Central memory CD8-positive, alpha-beta T cell (primary cell): Measurements from ENCODE around the gene ADGRD1.
"Not testable (repeated sequence)": the region's sequence is repeated elsewhere in the genome, so short reads cannot be mapped to it uniquely, and the experiment has no call there.

Source experiments
- ATAC-seq: fragments of 150-1000 bp; cut with Tn5 transposase; replicated peaks from 2 replicates; pipeline ENCODE4 v1.10.0; 2022; ENCODE audit warnings: mild to moderate bottlenecking, moderate FRiP score, moderate number of reproducible peaks; ENCODE audit not compliant: poor library complexity, severe bottlenecking; ENCODE audit errors: extremely low read depth
- DNase-seq, 2 donors: peaks; one replicate each; pipeline ENCODE4 v3.0.0; 2021; ENCODE audit warnings: low spot score in 2 of 2
- H3K27ac Mint-ChIP-seq: one replicate; pipeline ENCODE4 v1.8.0; 2022; ENCODE audit warnings: low read depth, mild to moderate bottlenecking, moderate library complexity, mixed read lengths
- H3K27me3 Mint-ChIP-seq: one replicate; pipeline ENCODE4 v1.8.0; 2022; ENCODE audit warnings: mixed read lengths
- H3K36me3 Mint-ChIP-seq: one replicate; pipeline ENCODE4 v1.8.0; 2022; ENCODE audit warnings: mild to moderate bottlenecking, moderate library complexity, mixed read lengths; ENCODE audit not compliant: insufficient read depth
- H3K4me1 Mint-ChIP-seq: one replicate; pipeline ENCODE4 v1.8.0; 2022; ENCODE audit warnings: mixed read lengths
- H3K4me3 Mint-ChIP-seq: one replicate; pipeline ENCODE4 v1.8.0; 2022; ENCODE audit warnings: mild to moderate bottlenecking, moderate library complexity, mixed read lengths
- H3K9me3 Mint-ChIP-seq: one replicate; pipeline ENCODE4 v1.8.0; 2022; ENCODE audit warnings: mixed read lengths

ADGRD1 gene

DNA sequence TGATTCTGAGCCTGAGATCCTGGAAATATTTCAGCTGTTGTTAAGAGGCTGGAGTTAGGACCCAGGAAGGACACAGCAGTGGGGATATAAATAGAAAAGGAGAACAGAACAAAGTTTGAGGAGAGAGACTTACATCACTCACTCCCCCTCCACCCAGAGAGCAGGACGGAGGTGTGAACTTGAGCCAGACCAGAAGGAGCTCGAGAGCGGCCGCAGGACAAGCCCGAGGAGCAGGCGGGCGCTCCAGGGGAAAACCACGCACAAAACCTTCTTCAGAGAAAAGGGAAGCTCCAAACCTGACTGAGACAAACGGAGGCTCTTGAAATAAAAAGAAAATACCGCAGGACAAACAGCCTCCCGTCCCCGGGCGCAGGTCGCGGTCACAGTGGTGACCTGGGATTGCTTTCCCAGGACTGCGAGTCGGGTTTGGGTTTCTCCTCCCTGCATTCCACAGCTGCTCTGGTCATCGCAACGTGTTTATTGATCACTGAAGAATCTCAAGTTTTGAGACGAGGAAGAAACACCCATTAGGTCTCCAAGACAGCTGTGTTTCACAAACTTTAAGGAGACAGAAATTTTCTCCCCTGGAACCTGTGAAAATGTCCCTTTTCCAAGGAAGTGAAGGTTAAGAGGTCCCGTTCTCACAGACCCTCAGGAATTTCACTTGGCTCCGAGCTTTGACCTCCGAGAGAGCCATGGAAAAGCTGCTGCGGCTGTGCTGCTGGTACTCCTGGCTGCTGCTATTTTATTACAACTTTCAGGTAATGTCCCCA, at the start of gene ADGRD1:
Gene ADGRD1 (plus strand): TSS at position 137 of the 773 bp plus-strand sequence. CDS start 559 bp downstream, at position 696.
- Mint-ChIP-seq H3K4me1 (no peaks in the 10 kb centered on the region), H3K27me3 (peaks cover 45% of the 10 kb centered on the region), H3K9me3 (no peaks in the 10 kb centered on the region), H3K27ac (no peak within 1 kb of the TSS), H3K4me3 (no peak within 1 kb of the TSS), H3K36me3 (peaks cover 2% of the 10 kb centered on the region)
- ATAC-seq (no peak), DNase-seq (no peak)

DNA sequence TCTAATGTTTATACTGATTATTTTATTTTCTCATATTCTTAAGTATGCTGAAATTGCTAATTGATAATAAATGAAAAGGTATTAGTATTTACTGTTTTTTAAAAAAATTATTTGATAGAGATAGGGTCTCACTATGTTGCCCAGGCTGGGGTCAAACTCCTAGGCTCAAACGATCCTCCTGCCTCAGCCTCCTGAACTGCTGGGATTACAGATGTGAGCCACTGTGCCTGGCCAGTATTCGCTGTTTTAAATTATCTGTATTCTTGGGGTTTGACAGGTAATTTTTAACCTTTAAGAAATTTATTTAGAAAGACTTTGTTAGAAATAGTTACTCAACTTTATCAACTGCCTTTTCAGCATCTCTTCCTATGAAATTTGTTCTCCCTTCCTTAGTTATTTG, 49.6 kb upstream of the ADGRD1 start:
- ATAC-seq (no peak), DNase-seq (no peak)
- Mint-ChIP-seq H3K36me3 (no peaks in the 10 kb centered on the region), H3K4me3 (no peak overlapping the region), H3K27me3 (peaks cover 19% of the 10 kb centered on the region), H3K9me3 (no peaks in the 10 kb centered on the region), H3K4me1 (no peaks in the 10 kb centered on the region), H3K27ac (no peak overlapping the region)

DNA sequence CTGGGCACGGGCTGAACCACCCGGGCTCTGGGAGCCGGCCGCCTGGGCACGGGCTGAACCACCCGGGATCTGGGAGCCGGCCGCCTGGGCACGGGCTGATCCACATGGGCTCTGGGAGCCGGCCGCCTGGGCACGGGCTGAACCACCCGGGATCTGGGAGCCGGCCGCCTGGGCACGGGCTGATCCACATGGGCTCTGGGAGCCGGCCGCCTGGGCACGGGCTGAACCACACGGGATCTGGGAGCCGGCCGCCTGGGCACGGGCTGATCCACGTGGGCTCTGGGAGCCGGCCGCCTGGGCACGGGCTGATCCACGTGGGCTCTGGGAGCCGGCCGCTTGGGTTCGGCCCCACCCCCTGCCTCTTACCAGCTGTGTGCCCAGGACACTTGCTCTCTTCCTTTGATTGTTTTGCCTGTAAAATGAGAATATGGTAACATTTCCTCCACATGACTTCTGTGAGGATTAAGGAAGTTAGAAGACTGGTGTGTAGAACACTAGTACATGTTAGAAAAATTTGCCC, 48.7 kb upstream of the ADGRD1 start:
- not testable (repeated sequence) for H3K27ac Mint-ChIP-seq, ATAC-seq, H3K9me3 Mint-ChIP-seq, H3K4me3 Mint-ChIP-seq, H3K4me1 Mint-ChIP-seq, DNase-seq, H3K36me3 Mint-ChIP-seq
- peaks cover 28% of the 10 kb centered on the region for H3K27me3 Mint-ChIP-seq

DNA sequence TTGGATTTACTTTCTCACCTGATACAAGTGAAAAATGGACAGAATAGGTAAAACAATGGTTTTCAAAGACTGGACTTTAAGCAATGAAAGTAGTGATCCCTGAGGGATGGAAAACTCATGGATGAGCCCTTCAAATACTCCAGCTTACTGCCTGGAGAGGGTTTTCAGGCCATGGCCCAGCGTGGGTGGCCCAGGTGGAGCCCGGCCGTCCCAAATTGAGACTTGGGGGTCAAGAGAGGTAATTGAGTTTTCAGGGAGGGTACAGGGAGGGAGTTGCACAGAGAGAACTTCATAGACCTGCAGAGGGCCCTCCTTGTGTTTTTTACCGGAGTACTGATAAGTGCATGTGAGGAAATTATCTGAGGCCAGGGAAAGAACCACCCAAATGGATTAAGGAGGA, 44.6 kb upstream of the ADGRD1 start:
- no peaks in the 10 kb centered on the region for H3K4me1 Mint-ChIP-seq
- peaks cover 53% of the 10 kb centered on the region for H3K27me3 Mint-ChIP-seq
- ATAC-seq (no peak), DNase-seq (no peak)
- H3K9me3 Mint-ChIP-seq = peaks cover 14% of the 10 kb centered on the region
- H3K36me3 Mint-ChIP-seq = no peaks in the 10 kb centered on the region
- H3K4me3 Mint-ChIP-seq = no peak overlapping the region
- no peak overlapping the region for H3K27ac Mint-ChIP-seq

DNA sequence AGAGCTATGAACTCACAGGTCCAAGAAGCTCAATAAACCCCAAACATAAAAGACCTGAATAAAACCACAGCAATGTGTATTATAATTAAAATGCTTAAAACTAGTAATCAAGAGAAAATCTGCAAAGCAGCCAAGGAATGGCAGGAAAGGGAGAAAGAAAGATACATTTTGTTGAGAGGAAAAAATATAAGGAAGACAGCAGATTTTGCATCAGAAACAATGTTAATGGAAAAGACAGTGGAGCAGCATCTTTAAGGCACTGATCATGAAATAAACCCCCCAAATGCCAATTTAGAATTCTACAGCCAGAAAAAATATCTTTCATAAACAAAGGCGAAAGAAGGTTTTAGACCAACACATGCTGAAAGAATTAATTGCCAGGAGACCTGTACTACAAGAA, 42.5 kb upstream of the ADGRD1 start:
- Mint-ChIP-seq H3K27ac (no peak overlapping the region), H3K4me1 (no peaks in the 10 kb centered on the region), H3K4me3 (no peak overlapping the region), H3K9me3 (peaks cover 14% of the 10 kb centered on the region), H3K27me3 (peaks cover 68% of the 10 kb centered on the region), H3K36me3 (no peaks in the 10 kb centered on the region)
- DNase-seq (no peak), ATAC-seq (no peak)

DNA sequence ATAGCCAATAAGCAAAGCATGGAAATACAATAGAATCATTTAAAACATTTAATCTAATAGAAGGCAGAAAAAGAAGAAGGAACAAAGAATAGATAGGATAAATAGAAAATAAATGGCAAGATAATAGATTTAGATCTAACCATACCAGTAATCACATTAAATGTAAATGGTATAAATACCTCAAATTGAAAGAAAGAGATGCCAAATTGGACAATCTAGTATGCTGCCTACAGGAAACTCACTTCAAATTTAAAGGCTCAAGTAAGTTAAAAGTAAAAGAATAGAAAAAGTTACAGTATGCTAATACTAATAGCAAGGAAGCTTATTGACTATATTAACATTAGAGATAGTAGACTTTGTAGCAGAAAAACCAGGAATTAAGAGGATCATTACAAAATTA, 41.8 kb upstream of the ADGRD1 start:
- H3K4me1 Mint-ChIP-seq = no peaks in the 10 kb centered on the region
- no peak for ATAC-seq

DNA sequence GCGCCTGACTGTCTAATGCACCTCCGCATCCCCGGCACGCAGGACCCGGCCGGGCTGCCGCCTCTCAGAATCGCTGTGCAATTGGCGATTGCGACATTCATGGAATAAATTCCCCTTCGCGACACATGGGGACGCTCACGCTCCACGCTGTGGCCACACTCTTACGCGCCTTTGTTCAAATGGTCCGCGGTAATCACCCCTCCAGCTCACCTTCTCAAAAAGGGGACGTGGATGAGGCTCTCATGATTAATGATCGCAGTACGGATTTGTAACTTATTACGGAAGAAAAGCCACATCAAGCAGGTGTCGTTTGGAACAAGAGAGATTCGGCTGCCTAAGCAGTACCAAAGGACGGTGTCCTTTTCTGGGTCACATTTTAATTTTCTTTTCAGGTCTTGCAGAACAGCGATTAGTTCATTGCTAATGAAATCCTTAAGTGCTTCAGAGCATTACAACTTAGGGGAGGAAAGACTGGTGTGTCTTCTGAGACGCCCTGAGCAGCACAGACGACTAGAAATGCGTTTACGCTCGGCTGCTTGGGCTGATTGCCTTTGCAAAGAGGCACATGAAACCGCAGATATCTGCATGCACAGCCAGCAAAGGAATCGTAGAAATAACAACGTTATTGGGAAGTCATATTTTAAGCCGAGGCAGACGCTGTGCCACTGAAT, 37.3 kb upstream of the ADGRD1 start:
- no peaks in the 10 kb centered on the region for H3K36me3 Mint-ChIP-seq
- H3K4me1 Mint-ChIP-seq = no peaks in the 10 kb centered on the region
- H3K9me3 Mint-ChIP-seq = peaks cover 9% of the 10 kb centered on the region
- no peak overlapping the region for H3K27ac Mint-ChIP-seq
- no peak for DNase-seq
- H3K4me3 Mint-ChIP-seq = no peak overlapping the region
- ATAC-seq = no peak
- peaks cover 85% of the 10 kb centered on the region for H3K27me3 Mint-ChIP-seq

More for the DNA sequence above, 41.8 kb upstream of the ADGRD1 start:
- no peaks in the 10 kb centered on the region for H3K36me3 Mint-ChIP-seq
- H3K27me3 Mint-ChIP-seq = peaks cover 76% of the 10 kb centered on the region
- DNase-seq = no peak
- no peak overlapping the region for H3K4me3 Mint-ChIP-seq
- H3K9me3 Mint-ChIP-seq = peaks cover 14% of the 10 kb centered on the region
- no peak overlapping the region for H3K27ac Mint-ChIP-seq

DNA sequence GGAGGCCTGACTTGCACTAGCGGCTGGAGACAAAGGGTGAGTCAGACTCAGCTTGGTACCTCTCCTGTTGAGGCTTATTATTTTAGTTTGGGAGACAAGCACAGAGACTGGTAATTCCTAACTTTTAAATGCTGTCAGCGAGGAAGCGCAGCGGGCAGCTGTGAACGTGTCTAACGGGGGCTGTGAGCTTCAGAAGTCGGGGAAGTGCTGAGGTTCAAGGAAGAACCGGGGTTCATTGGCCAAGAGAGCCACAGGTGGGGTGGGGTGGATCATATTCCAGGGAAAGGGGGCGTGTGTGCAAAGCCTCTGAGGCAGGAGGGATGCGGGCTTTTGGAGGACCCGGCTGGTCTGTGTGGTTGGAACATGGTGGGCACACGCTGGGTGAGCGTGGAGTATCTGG, 36.1 kb upstream of the ADGRD1 start:
- no peaks in the 10 kb centered on the region for H3K36me3 Mint-ChIP-seq
- H3K27me3 Mint-ChIP-seq = peaks cover 88% of the 10 kb centered on the region
- no peak overlapping the region for H3K27ac Mint-ChIP-seq
- H3K4me1 Mint-ChIP-seq = no peaks in the 10 kb centered on the region
- no peaks in the 10 kb centered on the region for H3K9me3 Mint-ChIP-seq
- no peak for DNase-seq
- no peak overlapping the region for H3K4me3 Mint-ChIP-seq
- no peak for ATAC-seq

DNA sequence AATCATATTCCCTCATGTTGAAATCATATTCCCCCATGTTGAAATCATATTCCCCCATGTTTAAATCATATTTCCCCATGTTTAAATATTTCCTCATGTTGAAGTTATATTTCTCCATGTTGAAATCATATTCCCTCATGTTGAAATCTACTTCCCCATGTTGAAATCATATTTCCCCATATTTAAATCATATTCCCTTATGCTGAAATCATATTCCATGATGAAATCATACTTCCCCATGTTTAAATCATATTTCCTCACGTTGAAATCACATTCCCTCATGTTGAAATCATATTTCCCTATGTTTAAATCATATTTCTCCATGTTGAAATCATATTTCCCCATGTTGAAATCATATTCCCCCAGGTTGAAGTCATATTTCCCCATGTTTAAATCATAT, 34.6 kb upstream of the ADGRD1 start:
- Mint-ChIP-seq H3K4me3 (no peak overlapping the region), H3K9me3 (no peaks in the 10 kb centered on the region), H3K4me1 (no peaks in the 10 kb centered on the region), H3K27ac (no peak overlapping the region), H3K36me3 (peaks cover 1% of the 10 kb centered on the region), H3K27me3 (peaks cover 84% of the 10 kb centered on the region)
- ATAC-seq (no peak), DNase-seq (no peak)

DNA sequence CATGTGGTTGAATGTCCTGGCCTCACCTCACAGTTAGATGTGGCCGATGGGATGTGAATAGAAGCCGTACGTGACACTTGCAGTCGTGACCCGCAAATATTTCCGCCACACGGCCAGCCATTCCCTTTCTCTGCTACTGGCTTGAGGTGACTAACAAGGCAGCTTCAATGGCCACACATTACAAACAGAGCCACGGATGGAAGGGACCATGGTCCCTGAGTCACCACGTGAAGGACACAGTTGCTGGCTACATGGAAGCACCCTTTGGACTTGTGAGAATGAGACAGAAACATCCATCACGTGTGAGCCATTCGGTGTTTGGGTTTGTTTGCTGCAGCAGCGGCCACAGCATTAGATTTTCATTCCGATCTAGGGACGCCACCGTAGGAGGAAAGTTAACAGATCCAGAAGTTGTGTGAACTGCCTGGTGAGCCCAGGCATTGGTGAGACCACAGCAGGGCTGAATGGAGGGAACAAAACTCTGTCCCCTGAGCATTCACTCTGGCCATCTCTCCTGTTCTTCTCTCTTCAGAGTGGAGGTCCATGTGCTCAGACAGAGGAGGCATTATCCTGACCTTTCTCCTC, 33.5 kb upstream of the ADGRD1 start:
- H3K27ac Mint-ChIP-seq = no peak overlapping the region
- H3K4me1 Mint-ChIP-seq = no peaks in the 10 kb centered on the region
- no peaks in the 10 kb centered on the region for H3K9me3 Mint-ChIP-seq
- H3K4me3 Mint-ChIP-seq = no peak overlapping the region
- ATAC-seq (no peak), DNase-seq (no peak)
- peaks cover 1% of the 10 kb centered on the region for H3K36me3 Mint-ChIP-seq
- peaks cover 77% of the 10 kb centered on the region for H3K27me3 Mint-ChIP-seq

DNA sequence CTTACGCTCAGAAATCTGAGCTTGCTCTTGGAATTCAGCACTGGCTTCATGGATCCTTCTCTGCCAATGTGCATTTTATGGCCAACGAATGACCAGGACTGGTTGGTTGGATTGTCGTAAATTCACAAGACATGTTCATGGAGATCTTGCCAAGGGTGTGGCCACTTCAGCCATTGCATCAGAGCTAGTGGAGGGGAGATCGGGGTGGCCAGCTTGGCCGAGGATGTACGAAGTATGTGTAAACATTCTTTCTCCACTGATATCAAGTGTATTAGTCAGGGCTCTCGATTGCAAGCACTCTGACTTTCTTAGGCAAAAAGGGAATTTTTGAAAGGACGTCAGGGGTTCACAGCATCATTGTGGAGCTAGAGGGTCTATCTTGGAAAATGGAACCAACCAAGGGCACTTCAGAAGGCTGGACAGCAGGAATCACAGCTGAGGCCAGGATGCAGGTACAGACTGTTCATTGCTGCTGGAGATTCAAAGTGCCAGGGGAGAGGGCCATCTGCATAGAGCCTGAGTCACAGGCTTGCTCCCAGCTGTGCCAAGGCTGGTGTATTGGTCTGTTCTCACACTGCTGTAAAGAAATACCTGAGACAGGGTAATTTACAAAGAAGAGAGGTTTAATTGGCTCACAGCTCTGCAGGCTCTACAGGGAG, 32.9 kb upstream of the ADGRD1 start:
- no peak for ATAC-seq

DNA sequence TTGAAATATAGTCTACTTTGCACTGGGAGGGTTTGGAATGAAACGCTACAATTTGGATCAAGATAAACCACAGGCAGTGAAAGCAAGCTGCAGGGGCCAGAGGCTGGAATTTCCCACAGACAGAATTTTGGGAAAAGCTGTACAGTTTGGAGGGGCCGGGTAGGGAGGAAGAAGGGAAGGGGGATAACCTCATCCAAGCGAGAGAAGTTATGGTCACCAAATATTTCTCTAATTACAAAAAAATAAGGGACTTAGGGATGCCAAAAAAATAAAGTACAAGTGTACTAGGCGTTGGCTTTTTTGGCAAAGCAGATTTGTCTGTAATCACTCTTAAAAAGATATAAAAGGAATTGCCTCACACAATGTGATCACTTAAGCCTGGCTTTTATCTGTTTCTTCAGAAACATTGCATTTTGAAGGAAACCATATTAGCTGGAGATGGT, 31.2 kb upstream of the ADGRD1 start:
- no peak for ATAC-seq
- Mint-ChIP-seq H3K27me3 (peaks cover 79% of the 10 kb centered on the region), H3K9me3 (no peaks in the 10 kb centered on the region), H3K4me1 (no peaks in the 10 kb centered on the region), H3K36me3 (peaks cover 1% of the 10 kb centered on the region), H3K27ac (no peak overlapping the region), H3K4me3 (no peak overlapping the region)
- no peak for DNase-seq

More for the DNA sequence above, 32.9 kb upstream of the ADGRD1 start:
- no peak for DNase-seq
- Mint-ChIP-seq H3K9me3 (no peaks in the 10 kb centered on the region), H3K27ac (no peak overlapping the region), H3K27me3 (peaks cover 81% of the 10 kb centered on the region), H3K36me3 (peaks cover 1% of the 10 kb centered on the region), H3K4me1 (no peaks in the 10 kb centered on the region), H3K4me3 (no peak overlapping the region)
